ENCODE measurements around the gene THBS2. TPM values are rescaled to one million over a fixed set of nuclear protein-coding genes. Genes with fewer than 3 reads are reported as not detected.

The THBS2 gene
- polyA plus RNA-seq, 1 experiment = 857 TPM

DNA sequence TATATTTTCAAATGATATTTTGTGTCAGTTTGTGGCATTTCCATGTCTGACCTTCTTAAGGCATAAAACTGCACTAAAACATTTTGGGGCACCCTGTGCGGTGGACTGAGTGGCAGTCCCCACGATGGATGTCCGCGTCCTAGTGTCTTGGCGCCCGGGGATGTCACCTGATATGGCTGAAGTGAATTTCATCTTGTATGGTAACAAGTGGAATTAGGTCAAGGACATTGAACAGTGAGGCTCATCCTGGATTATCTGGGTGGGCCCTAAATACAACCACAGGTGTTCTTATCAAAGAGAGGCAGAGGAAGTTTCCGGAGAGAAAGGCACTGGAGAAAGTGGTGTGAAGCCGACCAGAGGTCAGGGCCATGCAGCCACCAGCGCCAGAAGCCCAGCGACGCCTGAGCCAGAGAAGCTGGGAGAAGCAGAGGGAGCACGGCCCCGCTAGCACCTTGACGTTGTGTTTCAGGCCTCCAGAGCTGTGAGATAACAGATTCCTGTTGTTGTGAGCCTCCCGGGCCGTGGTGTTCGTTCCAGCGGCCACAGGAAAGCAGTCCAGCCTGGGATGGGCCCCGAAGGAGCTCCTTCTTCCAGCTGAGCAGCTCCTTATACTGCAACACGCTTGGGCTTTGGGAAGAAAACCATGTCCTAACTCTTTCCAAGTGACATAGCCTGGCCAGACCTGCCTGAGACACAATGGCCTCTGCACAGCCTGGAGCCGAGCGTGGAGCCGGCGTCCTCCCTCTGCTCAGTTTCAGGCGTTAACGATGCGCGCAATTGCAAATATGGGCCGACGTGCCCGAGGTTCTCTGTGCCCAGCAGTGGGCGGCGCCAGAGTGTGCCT lies 22.5 kb downstream of the THBS2 start:
- Histone ChIP-seq H3K4me3 (ENCODE audit: low read depth, low read length) (no peak overlapping the region), H3K36me3 (ENCODE audit: control insufficient read depth, insufficient read depth, low read length) (peaks cover 68% of the 10 kb centered on the region), H3K27me3 (ENCODE audit: control insufficient read depth, insufficient read depth, low read length) (no peaks in the 10 kb centered on the region)
- no peak for DNase-seq (ENCODE audit: low read depth)
- POLR2A ChIA-PET = no interaction called here
- CTCF ChIA-PET = no interaction called here
- TF ChIP-seq, protein P1, sequence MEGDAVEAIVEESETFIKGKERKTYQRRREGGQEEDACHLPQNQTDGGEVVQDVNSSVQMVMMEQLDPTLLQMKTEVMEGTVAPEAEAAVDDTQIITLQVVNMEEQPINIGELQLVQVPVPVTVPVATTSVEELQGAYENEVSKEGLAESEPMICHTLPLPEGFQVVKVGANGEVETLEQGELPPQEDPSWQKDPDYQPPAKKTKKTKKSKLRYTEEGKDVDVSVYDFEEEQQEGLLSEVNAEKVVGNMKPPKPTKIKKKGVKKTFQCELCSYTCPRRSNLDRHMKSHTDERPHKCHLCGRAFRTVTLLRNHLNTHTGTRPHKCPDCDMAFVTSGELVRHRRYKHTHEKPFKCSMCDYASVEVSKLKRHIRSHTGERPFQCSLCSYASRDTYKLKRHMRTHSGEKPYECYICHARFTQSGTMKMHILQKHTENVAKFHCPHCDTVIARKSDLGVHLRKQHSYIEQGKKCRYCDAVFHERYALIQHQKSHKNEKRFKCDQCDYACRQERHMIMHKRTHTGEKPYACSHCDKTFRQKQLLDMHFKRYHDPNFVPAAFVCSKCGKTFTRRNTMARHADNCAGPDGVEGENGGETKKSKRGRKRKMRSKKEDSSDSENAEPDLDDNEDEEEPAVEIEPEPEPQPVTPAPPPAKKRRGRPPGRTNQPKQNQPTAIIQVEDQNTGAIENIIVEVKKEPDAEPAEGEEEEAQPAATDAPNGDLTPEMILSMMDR (IDR thresholded peaks at IDR 0.05; ENCODE audit: insufficient read depth, low read depth, low read length) = no peak

- no peak for DNase-seq (ENCODE audit: low read depth)
- peaks cover 70% of the 10 kb centered on the region for H3K36me3 ChIP-seq (ENCODE audit: control insufficient read depth, insufficient read depth, low read length)
- TF ChIP-seq, protein P1 (IDR thresholded peaks at IDR 0.05; ENCODE audit: insufficient read depth, low read depth, low read length) = no peak
- H3K27me3 ChIP-seq (ENCODE audit: control insufficient read depth, insufficient read depth, low read length) = no peaks in the 10 kb centered on the region
- POLR2A ChIA-PET = no interaction called here
- no peak overlapping the region for H3K4me3 ChIP-seq (ENCODE audit: low read depth, low read length)
- CTCF ChIA-PET = no interaction called here
Measured at GRCh38 chr6:169230322-169230665, 23.4 kb downstream of the THBS2 start.

GRCh38 chr6:169229615-169230321 lies 23.9 kb downstream of the THBS2 start:
- ChIA-PET CTCF (interaction anchor here (1.2 kb wide), 1 partner anchor 8 kb away, joined by 3 read pairs; no protein-coding TSS in a partner anchor), POLR2A (no interaction called here)
- Histone ChIP-seq H3K4me3 (ENCODE audit: low read depth, low read length) (no peak overlapping the region), H3K36me3 (ENCODE audit: control insufficient read depth, insufficient read depth, low read length) (peaks cover 70% of the 10 kb centered on the region), H3K27me3 (ENCODE audit: control insufficient read depth, insufficient read depth, low read length) (no peaks in the 10 kb centered on the region)
- TF ChIP-seq, protein P1 (IDR thresholded peaks at IDR 0.05; ENCODE audit: insufficient read depth, low read depth, low read length) = no peak
- no peak for DNase-seq (ENCODE audit: low read depth)

- POLR2A ChIA-PET = no interaction called here
Measured at GRCh38 chr6:169227116-169227515, 26.5 kb downstream of the THBS2 start.

GRCh38 chr6:169225887-169226286 lies 27.8 kb downstream of the THBS2 start:
- Histone ChIP-seq H3K27me3 (ENCODE audit: control insufficient read depth, insufficient read depth, low read length) (no peaks in the 10 kb centered on the region), H3K36me3 (ENCODE audit: control insufficient read depth, insufficient read depth, low read length) (peaks cover 61% of the 10 kb centered on the region), H3K4me3 (ENCODE audit: low read depth, low read length) (no peak overlapping the region)
- TF ChIP-seq, protein P1 (IDR thresholded peaks at IDR 0.05; ENCODE audit: insufficient read depth, low read depth, low read length) = peak; percentile 3; the same call in 1 of the 2 replicates
- ChIA-PET CTCF (no interaction called here), POLR2A (no interaction called here)
- DNase-seq (ENCODE audit: low read depth) = no peak

More at GRCh38 chr6:169227116-169227515, 26.5 kb downstream of the THBS2 start:
- no peak overlapping the region for H3K4me3 ChIP-seq (ENCODE audit: low read depth, low read length)
- DNase-seq (ENCODE audit: low read depth) = no peak
- CTCF ChIA-PET = interaction anchor here (1.4 kb wide), 1 partner anchor 293 kb away, joined by 3 read pairs; no protein-coding TSS in a partner anchor
- TF ChIP-seq, protein P1 (IDR thresholded peaks at IDR 0.05; ENCODE audit: insufficient read depth, low read depth, low read length) = no peak
- peaks cover 64% of the 10 kb centered on the region for H3K36me3 ChIP-seq (ENCODE audit: control insufficient read depth, insufficient read depth, low read length)
- no peaks in the 10 kb centered on the region for H3K27me3 ChIP-seq (ENCODE audit: control insufficient read depth, insufficient read depth, low read length)
